ENCODE data around the gene AARS2.

AARS2 gene

DNA sequence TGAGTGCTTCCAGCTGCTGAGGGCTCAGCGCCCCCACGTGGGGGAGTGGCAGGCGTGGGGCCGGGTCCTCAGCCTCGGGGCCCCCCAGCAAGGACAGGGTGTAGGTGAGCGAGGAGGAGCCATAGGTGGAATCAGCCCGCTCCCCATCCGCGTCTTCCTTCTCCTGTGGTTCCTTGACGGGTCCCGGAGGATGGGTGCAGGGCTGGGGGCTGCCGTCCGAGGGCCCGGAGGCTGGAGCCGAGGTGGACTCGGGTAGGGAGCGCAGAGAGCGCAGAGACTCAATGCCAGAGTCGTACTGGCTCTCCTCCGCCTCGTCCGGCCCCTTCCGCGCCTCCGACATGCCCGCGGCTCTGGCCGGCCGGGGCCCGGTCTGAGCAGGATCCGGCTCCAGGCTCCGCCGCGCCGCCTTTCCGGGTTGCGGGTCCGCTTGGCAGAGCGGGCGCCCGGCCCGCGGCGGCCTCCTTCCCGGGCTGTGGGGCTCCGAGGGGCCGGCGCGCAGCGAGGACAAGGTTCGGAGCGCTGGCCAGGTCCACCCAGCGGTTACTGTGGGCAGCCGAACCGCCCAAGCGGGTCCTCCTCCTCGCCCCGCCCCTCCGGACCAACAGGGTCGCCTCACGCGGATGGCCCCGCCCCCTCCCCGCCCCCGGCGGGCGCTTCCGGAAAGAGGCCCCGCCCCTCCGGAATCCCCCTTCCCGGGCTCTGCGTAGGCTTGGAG, 48.0 kb downstream of the AARS2 start, which contains the start of gene NFKBIE:
Gene NFKBIE, minus strand, starts transcription at position 545 of the 715 bp plus-strand sequence. Its CDS starts 205 bp downstream, at position 340.
- Histone ChIP-seq H3K4me3 (peak within 1 kb of the TSS; percentile 83), H3K27ac (peak within 1 kb of the TSS; percentile 69 to 86)
- DNase-seq (ENCODE audit: low spot score) = peak; percentile 94
- TF ChIP-seq CTCF (IDR thresholded peaks at IDR 0.05) = no peak

GRCh38 chr6:44264154-44265006, 48.8 kb downstream of the AARS2 start:
- DNase-seq (ENCODE audit: low spot score) = no peak
- no peak for TF ChIP-seq CTCF (IDR thresholded peaks at IDR 0.05)
- peak overlapping the region; percentile 83 for H3K4me3 ChIP-seq
- peak overlapping the region; percentile 69 to 86 for H3K27ac ChIP-seq

- no peak for DNase-seq (ENCODE audit: low spot score)
- Histone ChIP-seq H3K4me3 (peak overlapping the region; percentile 83), H3K27ac (peak overlapping the region in 1 of 2 donors; percentile 35)
- no peak for TF ChIP-seq CTCF (IDR thresholded peaks at IDR 0.05)
Measured at GRCh38 chr6:44263354-44264100, 49.6 kb downstream of the AARS2 start.

DNA sequence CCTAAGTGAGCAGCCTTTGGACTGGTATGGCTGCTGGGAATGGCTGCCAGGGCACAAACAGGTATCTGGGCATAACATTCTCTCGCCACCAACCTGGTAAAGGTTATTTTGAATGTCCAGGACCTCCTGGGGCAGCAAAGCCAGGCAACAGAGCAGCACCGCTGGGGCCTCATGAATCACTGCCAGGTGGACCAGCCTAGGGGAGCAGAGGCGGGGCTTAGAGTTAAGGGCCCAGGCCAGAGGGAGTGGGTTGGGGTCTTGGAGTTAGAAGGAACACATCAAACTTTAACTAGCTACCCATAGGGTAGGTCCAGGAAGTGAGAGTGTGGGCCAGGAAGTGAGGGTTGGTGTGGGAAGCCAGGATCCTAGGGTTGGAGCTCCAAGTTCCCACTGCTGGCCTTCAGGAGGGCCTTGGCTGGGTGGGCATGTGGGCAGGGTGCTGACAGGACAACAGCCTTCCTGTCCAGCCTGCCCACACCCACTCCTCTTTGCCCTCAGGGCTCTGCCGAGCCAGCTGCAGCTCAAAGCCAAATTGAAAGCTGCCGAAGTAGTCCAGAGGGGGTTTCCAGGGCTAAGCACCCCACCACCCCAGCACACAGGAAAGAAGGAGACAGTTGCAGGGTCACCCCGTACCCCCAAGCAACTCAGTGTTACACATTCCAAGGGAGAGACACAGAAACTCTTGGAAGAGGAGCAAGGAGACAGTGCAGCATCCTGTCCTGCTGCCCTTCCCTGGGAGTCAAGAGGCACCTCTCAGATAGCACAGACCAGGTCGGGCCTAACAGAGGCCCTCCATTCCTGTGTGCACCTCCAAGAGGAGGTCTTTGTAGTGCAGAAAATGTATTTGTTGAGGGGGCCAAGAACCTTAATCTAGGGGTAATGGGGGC, 50.4 kb downstream of the AARS2 start:
- H3K4me3 ChIP-seq = peak overlapping the region; percentile 83

DNA sequence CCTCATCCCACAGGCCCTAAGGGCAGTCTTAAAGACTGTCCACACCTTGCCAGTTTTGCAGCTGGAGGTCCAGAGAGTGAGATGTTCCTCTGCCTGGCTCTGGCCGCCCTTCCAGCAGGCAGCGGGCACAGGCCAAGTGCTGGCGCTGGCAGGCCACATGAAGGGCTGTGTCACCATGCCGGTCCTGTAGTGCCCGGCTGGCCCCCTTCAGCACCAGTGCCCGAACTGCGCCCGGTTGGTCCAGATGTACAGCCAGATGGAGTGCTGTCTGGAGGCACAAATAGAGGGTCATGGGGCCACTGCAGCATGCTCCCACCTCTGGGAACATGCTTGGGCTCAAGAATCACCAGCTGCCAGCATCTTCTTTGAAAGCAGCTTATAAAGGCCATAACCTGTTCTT, 51.6 kb downstream of the AARS2 start:
- Histone ChIP-seq H3K27ac (no peak overlapping the region), H3K4me3 (no peak overlapping the region)
- TF ChIP-seq CTCF (IDR thresholded peaks at IDR 0.05) = no peak
- DNase-seq (ENCODE audit: low spot score) = no peak

More for the DNA sequence above, 50.4 kb downstream of the AARS2 start:
- H3K27ac ChIP-seq = peak overlapping the region in 1 of 2 donors; percentile 35
- no peak for DNase-seq (ENCODE audit: low spot score)
- TF ChIP-seq CTCF (IDR thresholded peaks at IDR 0.05) = no peak

All from coronary artery (tissue), 2 donors.